Sigmoid colon (tissue), 7 donors: Measurements from ENCODE around the gene FAM78B. TPM values are rescaled to one million over a fixed set of nuclear protein-coding genes. Genes with fewer than 3 reads are reported as not detected.

Experiments
- DNase-seq: peaks from one replicate; pipeline ENCODE4 v3.0.0-alpha.2; 2019
- H3K27ac ChIP-seq, 4 donors: fragments of 200-600 bp; sonication (generic); one replicate each; pipeline ENCODE4 v1.5.1; 2016 to 2019; ENCODE audit warnings: mild to moderate bottlenecking in 1 of 4
- H3K27me3 ChIP-seq, 3 donors: fragments of 200-600 bp; sonication (generic); one replicate each; pipeline ENCODE4 v1.5.1; 2019; ENCODE audit warnings: mild to moderate bottlenecking in 1 of 3
- H3K36me3 ChIP-seq, 4 donors: fragments of 200-600 bp; sonication (generic); one replicate each; pipeline ENCODE4 v1.5.1; 2016 to 2019
- H3K4me1 ChIP-seq, 4 donors: fragments of 200-600 bp; sonication (generic); one replicate each; pipeline ENCODE4 v1.5.1; 2017 to 2019
- H3K4me3 ChIP-seq, 4 donors: fragments of 200-600 bp; sonication (generic); one replicate each; pipeline ENCODE4 v1.5.1; 2017 to 2019; ENCODE audit warnings: mild to moderate bottlenecking in 2 of 4, moderate library complexity in 1 of 4
- H3K9me3 ChIP-seq, 4 donors: fragments of 200-600 bp in 3 of 4; sonication (generic) in 3 of 4; one replicate each; pipeline versions ENCODE4 v1.5.1 to v1.6.1; 2013 to 2019
- EP300 ChIP-seq, 4 donors: sonication (generic); formaldehyde crosslinking; IDR thresholded peaks; one replicate each; pipeline ENCODE4 v1.6.1; 2017; ENCODE audit warnings: antibody characterized with exemption in 4 of 4
- POLR2A ChIP-seq, 2 donors: fragments of 450-650 bp; IDR thresholded peaks; one replicate each; pipeline ENCODE4 v1.6.1; 2016; ENCODE audit warnings: antibody characterized with exemption in 2 of 2, mild to moderate bottlenecking in 2 of 2, moderate library complexity in 2 of 2
- POLR2AphosphoS5 ChIP-seq, 4 donors: sonication (generic); formaldehyde crosslinking; IDR thresholded peaks; one replicate each; pipeline ENCODE4 v1.6.1; 2017; ENCODE audit warnings: antibody characterized with exemption in 4 of 4
- WGBS, 2 donors: extraction: QIAGEN DNeasy Blood & Tissue Kit; methylation state at CpG; one replicate each; pipeline ENCODE4 v1.1.7; 2013; 5-methylcytosine and 5-hydroxymethylcytosine counted together
- intact Hi-C: fragments of 100-400 bp; cut with DNase I; formaldehyde crosslinking; loops from one replicate; pipeline ENCODE4 v1.15.1; 2023
- polyA plus RNA-seq, 3 donors: library from polyadenylated mRNA; stranded (reverse); fragments of 200-250 nt; gene quantifications; one replicate each; pipeline ENCODE4 v1.2.3, GENCODE V29; 2013
- total RNA-seq, 4 donors: library from RNA; depleted of rRNA; stranded (reverse); fragments of >200 nt; gene quantifications; one replicate each; pipeline ENCODE4 v1.1.0, GENCODE V29; 2016
- TF ChIP-seq, protein P1 (sequence below), 4 experiments: fragments of 450-650 bp in 3 of 4; fragments of 200-600 bp in 1 of 4; IDR thresholded peaks; one replicate each; pipeline ENCODE4 v1.5.1; 2016 to 2019; ENCODE audit warnings: antibody characterized with exemption in 4 of 4, mild to moderate bottlenecking in 3 of 4, moderate library complexity in 2 of 4
- donor health status: healthy with polysubstance abuse.
- donor health status: Bipolar disorder and iron deficiency.
- donor health status: healthy.

Gene FAM78B
- total and polyA plus RNA-seq, 7 donors = 0.23 to 5.4 (median 2.0) TPM

DNA sequence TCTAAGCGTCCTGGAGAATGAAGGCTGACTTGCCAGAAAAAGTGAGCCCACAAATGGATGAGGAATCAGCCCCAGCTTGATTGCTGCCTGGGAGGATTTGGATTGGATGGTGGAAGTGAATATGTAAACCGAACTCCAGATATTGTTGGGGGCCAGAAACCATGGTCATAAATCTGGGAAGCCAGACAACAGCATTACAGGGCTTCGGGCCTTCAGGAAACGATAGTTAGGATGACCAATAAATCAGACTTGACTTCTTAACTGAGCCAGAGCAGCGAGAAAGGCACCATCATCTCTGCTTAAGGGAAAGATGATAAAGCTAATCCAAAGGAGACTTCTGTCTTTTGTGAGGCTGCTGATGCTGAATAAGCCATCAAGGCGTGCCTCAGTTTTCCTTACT is 26.6 kb downstream of the FAM78B start:
- 44 to 80% methylated on average over 6 of the region's 6 CpGs for WGBS, 2 donors
- Histone ChIP-seq H3K4me3 (no peak overlapping the region), H3K9me3 (no peaks in the 10 kb centered on the region), H3K27me3 (no peaks in the 10 kb centered on the region), H3K36me3 (no peaks in the 10 kb centered on the region), H3K4me1 (peaks cover 0 to 5% (median 2%) of the 10 kb centered on the region in 4 donors), H3K27ac (no peak overlapping the region)
- intact Hi-C loops = no loop called here
- no peak for TF ChIP-seq EP300 (IDR thresholded peaks at IDR 0.05)
- TF ChIP-seq POLR2AphosphoS5 (IDR thresholded peaks at IDR 0.05) = no peak
- TF ChIP-seq, protein P1, sequence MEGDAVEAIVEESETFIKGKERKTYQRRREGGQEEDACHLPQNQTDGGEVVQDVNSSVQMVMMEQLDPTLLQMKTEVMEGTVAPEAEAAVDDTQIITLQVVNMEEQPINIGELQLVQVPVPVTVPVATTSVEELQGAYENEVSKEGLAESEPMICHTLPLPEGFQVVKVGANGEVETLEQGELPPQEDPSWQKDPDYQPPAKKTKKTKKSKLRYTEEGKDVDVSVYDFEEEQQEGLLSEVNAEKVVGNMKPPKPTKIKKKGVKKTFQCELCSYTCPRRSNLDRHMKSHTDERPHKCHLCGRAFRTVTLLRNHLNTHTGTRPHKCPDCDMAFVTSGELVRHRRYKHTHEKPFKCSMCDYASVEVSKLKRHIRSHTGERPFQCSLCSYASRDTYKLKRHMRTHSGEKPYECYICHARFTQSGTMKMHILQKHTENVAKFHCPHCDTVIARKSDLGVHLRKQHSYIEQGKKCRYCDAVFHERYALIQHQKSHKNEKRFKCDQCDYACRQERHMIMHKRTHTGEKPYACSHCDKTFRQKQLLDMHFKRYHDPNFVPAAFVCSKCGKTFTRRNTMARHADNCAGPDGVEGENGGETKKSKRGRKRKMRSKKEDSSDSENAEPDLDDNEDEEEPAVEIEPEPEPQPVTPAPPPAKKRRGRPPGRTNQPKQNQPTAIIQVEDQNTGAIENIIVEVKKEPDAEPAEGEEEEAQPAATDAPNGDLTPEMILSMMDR (IDR thresholded peaks at IDR 0.05) = no peak
- no peak for TF ChIP-seq POLR2A (IDR thresholded peaks at IDR 0.05)
- DNase-seq = no peak

DNA sequence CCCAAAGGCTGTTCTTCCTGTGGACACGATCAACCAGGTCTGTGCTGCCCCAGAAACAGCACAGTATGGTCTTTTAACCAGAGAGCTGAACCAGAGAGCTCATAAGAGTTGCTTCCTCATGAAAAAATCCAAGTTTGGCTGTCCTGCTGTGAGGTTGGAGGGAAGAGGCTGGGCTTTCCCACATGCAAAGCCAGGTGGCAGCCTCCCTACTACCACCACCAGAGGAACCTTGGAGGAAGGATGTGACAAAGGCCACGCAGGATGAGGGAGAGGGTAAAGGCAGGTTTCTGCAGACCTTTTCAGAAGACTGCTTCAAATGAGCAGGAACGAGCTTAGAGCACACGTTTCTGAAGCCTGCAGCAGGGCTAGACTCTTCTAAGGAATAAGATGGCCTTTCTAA is 27.1 kb downstream of the FAM78B start:
- Histone ChIP-seq H3K36me3 (no peaks in the 10 kb centered on the region), H3K9me3 (no peaks in the 10 kb centered on the region), H3K4me1 (peaks cover 0 to 4% (median 1%) of the 10 kb centered on the region in 4 donors), H3K27me3 (no peaks in the 10 kb centered on the region), H3K4me3 (no peak overlapping the region), H3K27ac (no peak overlapping the region)
- TF ChIP-seq POLR2AphosphoS5 (IDR thresholded peaks at IDR 0.05) (no peak), EP300 (IDR thresholded peaks at IDR 0.05) (no peak), POLR2A (IDR thresholded peaks at IDR 0.05) (no peak)
- TF ChIP-seq, protein P1 (IDR thresholded peaks at IDR 0.05) = no peak
- intact Hi-C loops = no loop called here
- WGBS, 2 donors = 46 to 74% methylated on average over 4 of the region's 4 CpGs
- no peak for DNase-seq

DNA sequence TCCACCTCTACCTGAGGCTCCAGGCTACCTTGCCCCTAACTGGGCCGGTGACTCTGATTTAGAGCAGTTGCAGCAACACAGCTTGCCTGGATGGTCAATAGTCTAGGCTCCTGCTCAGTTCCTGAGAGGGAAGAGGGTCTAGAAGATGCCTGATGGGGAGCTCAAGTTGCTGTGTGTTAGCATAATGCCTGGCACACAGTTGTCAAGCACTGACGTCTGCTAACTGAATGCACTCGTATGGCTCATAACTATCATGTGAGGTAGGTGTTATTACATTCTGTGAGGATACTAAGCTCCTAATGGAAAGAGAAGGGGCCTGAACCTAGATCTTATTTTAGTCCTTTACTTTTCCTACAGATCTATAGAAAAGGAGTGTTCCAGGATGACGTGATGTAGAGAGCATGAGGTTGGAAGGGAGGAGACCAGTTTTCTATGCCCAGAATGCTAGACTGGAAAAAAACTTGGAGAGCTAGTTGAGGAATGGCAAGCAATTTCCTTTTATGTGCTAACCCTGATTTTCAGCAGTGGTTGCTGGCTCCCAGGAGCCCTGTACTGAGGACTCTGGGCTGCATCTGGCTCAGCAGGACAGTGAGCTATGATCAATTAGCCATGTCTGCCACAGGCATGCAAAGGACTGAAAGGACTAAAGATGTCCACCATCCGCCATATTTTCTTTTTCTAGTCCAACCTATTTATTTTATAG is 30.0 kb downstream of the FAM78B start:
- H3K4me1 ChIP-seq = peaks cover 0 to 4% (median 1%) of the 10 kb centered on the region in 4 donors
- WGBS, 2 donors = 85 to 90% methylated on average over 5 of the region's 5 CpGs
- DNase-seq = no peak
- H3K9me3 ChIP-seq = peaks cover 0 to 3% (median 0%) of the 10 kb centered on the region in 4 donors
- no peaks in the 10 kb centered on the region for H3K36me3 ChIP-seq
- H3K27ac ChIP-seq = peak overlapping the region in 1 of 4 donors; percentile 52
- no peaks in the 10 kb centered on the region for H3K27me3 ChIP-seq
- intact Hi-C loops = no loop called here
- TF ChIP-seq EP300 (IDR thresholded peaks at IDR 0.05) = no peak
- TF ChIP-seq POLR2A (IDR thresholded peaks at IDR 0.05) = no peak
- TF ChIP-seq, protein P1 (IDR thresholded peaks at IDR 0.05) = no peak
- no peak for TF ChIP-seq POLR2AphosphoS5 (IDR thresholded peaks at IDR 0.05)
- H3K4me3 ChIP-seq = no peak overlapping the region

DNA sequence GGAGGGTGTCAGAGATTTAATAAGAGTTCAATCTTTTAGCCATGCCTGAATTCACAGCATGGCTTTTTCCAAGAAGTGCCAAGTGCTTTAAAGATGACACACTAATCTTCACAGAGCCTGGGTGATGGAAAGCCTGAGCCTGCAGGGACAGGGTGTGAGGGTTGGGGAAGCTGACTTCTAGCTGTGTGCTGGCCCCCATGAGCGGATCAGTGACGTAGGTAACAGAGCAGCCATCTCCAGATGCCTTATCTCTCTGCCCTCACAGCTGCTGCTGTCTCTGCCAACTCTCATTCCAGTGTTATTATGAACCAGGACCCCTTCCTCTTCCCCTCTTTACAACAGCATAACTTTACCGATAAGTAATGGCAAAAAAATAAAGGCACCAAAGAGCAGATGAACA is 30.6 kb downstream of the FAM78B start:
- no peak for TF ChIP-seq POLR2AphosphoS5 (IDR thresholded peaks at IDR 0.05)
- TF ChIP-seq, protein P1 (IDR thresholded peaks at IDR 0.05) = no peak
- no peak for TF ChIP-seq EP300 (IDR thresholded peaks at IDR 0.05)
- no peak for TF ChIP-seq POLR2A (IDR thresholded peaks at IDR 0.05)
- H3K4me1 ChIP-seq = peaks cover 0 to 4% (median 1%) of the 10 kb centered on the region in 4 donors
- H3K27me3 ChIP-seq = no peaks in the 10 kb centered on the region
- peaks cover 0 to 3% (median 0%) of the 10 kb centered on the region in 4 donors for H3K9me3 ChIP-seq
- WGBS, 2 donors = 81 to 89% methylated on average over 3 of the region's 3 CpGs
- peak overlapping the region in 1 of 4 donors; percentile 52 for H3K27ac ChIP-seq
- no peaks in the 10 kb centered on the region for H3K36me3 ChIP-seq
- H3K4me3 ChIP-seq = no peak overlapping the region
- intact Hi-C loops = no loop called here
- DNase-seq = no peak
